ENCODE measurements around the gene FARP2. TPM values are rescaled to one million over a fixed set of nuclear protein-coding genes. Genes with fewer than 3 reads are reported as not detected.

FARP2 gene
- total and polyA plus RNA-seq, 2 of the 13 experiments (the other 11 are each of a cell fraction or from before 2014, with no cell fraction given): 28.0 to 45.4 TPM

DNA sequence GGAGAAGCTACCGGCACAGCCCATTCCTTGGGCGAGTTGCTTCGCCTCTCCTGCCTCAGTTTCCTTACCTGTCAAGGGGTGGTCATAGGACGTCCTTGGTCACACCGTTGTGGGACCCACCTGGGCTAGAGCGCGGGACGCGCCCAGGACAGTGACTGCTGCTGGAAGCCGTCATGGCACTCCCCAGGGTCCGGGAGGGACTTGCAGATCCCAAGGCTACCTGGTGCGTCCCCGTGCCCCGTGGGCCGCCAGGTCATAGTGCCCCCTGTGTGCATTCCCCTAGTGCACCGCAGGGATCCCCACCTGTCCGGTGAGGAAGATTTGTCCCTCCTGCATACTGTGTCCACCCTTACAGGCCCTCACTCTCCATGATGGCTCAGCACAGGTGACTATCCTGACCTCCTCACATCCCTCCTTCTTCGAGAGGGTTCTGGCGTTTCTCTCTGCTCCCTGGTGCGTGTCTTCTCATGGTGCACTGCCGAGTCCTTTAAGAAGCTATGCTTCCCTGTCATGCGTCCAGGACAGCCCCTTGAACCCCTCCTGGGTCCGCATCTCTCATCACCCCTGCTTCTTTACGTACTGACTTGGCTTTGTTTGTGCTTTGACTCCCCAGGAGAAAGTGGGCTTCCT is 153.2 kb downstream of the FARP2 start (continued):
- peak; percentile 33; the same call in 1 of the 2 replicates for TF ChIP-seq ZNF30 (CRISPR knock-in tag; IDR thresholded peaks at IDR 0.05)
- TF ChIP-seq ZBTB1 (CRISPR knock-in tag; IDR thresholded peaks at IDR 0.05; ENCODE audit: borderline replicate concordance): no peak
- no peak for TF ChIP-seq CBX2 (IDR thresholded peaks at IDR 0.05; ENCODE audit: low read depth, low read length)
- TF ChIP-seq CBX2 (CRISPR knock-in tag; IDR thresholded peaks at IDR 0.05; ENCODE audit: low read depth): no peak
- no peak for TF ChIP-seq ADNP (CRISPR knock-in tag; IDR thresholded peaks at IDR 0.05)
- no peak for TF ChIP-seq ZNF10 (CRISPR knock-in tag; IDR thresholded peaks at IDR 0.05; ENCODE audit: borderline replicate concordance, low read depth)
- TF ChIP-seq KDM5A (IDR thresholded peaks at IDR 0.05; ENCODE audit: borderline replicate concordance, low read length): no peak
- 0 out of 2 replicates have a peak, but pooled peaks have one; percentile 4 for TF ChIP-seq ZNF296 (CRISPR knock-in tag; conservative IDR thresholded peaks at IDR 0.05)
- 0 out of 2 replicates have a peak, but pooled peaks have one; percentile 33 for TF ChIP-seq SP2 (CRISPR knock-in tag; IDR thresholded peaks at IDR 0.05)
- no peak for TF ChIP-seq ZSCAN22 (CRISPR knock-in tag; IDR thresholded peaks at IDR 0.05)
- no peak; the same call in 1 of the 2 replicates for TF ChIP-seq ZC3H13 (CRISPR knock-in tag; IDR thresholded peaks at IDR 0.05)
- TF ChIP-seq, protein P1, sequence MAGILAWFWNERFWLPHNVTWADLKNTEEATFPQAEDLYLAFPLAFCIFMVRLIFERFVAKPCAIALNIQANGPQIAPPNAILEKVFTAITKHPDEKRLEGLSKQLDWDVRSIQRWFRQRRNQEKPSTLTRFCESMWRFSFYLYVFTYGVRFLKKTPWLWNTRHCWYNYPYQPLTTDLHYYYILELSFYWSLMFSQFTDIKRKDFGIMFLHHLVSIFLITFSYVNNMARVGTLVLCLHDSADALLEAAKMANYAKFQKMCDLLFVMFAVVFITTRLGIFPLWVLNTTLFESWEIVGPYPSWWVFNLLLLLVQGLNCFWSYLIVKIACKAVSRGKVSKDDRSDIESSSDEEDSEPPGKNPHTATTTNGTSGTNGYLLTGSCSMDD (CRISPR knock-in tag; IDR thresholded peaks at IDR 0.05): no peak
- TF ChIP-seq FLYWCH1 (CRISPR knock-in tag; IDR thresholded peaks at IDR 0.05): no peak
- no peak for TF ChIP-seq GFI1 (CRISPR knock-in tag; IDR thresholded peaks at IDR 0.05; ENCODE audit: borderline replicate concordance)
- no peak for TF ChIP-seq ATF1 (CRISPR knock-in tag; IDR thresholded peaks at IDR 0.05)
- TF ChIP-seq ZNF121 (CRISPR knock-in tag; IDR thresholded peaks at IDR 0.05): no peak
- TF ChIP-seq ZNF367 (CRISPR knock-in tag; IDR thresholded peaks at IDR 0.05; ENCODE audit: borderline replicate concordance): no peak
- TF ChIP-seq FOXK2 (IDR thresholded peaks at IDR 0.05): no peak
- TF ChIP-seq GTF3A (CRISPR knock-in tag; conservative IDR thresholded peaks at IDR 0.05): no peak
- no peak for TF ChIP-seq MEIS2 (CRISPR knock-in tag; IDR thresholded peaks at IDR 0.05)
- no peak for TF ChIP-seq MED13 (CRISPR knock-in tag; IDR thresholded peaks at IDR 0.05)
- no peak for TF ChIP-seq ZNF703 (CRISPR knock-in tag; IDR thresholded peaks at IDR 0.05; ENCODE audit: borderline replicate concordance)
- no peak for TF ChIP-seq ASH2L (IDR thresholded peaks at IDR 0.05; ENCODE audit: insufficient read length, low read depth, low read length)
- TF ChIP-seq LCORL (IDR thresholded peaks at IDR 0.05): no peak
- 0 out of 2 replicates have a peak, but pooled peaks have one; percentile 43 for TF ChIP-seq LCORL (CRISPR knock-in tag; IDR thresholded peaks at IDR 0.05)
- TF ChIP-seq, protein P2, sequence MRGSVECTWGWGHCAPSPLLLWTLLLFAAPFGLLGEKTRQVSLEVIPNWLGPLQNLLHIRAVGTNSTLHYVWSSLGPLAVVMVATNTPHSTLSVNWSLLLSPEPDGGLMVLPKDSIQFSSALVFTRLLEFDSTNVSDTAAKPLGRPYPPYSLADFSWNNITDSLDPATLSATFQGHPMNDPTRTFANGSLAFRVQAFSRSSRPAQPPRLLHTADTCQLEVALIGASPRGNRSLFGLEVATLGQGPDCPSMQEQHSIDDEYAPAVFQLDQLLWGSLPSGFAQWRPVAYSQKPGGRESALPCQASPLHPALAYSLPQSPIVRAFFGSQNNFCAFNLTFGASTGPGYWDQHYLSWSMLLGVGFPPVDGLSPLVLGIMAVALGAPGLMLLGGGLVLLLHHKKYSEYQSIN (CRISPR knock-in tag; IDR thresholded peaks at IDR 0.05; ENCODE audit: borderline replicate concordance): no peak
- no peak for TF ChIP-seq ZSCAN9 (CRISPR knock-in tag; IDR thresholded peaks at IDR 0.05; ENCODE audit: borderline replicate concordance)
- no peak for TF ChIP-seq CHD2 (IDR thresholded peaks at IDR 0.05; ENCODE audit: low read depth, low read length)
- no peak for TF ChIP-seq POGZ (CRISPR knock-in tag; IDR thresholded peaks at IDR 0.05)
- TF ChIP-seq ZNF724P (CRISPR knock-in tag; IDR thresholded peaks at IDR 0.05; ENCODE audit: borderline replicate concordance): no peak
- no peak for TF ChIP-seq EEA1 (CRISPR knock-in tag; IDR thresholded peaks at IDR 0.05; ENCODE audit: borderline replicate concordance)
- TF ChIP-seq ZKSCAN8 (CRISPR knock-in tag; IDR thresholded peaks at IDR 0.05; ENCODE audit: borderline replicate concordance): no peak
- no peak for TF ChIP-seq ZNF282 (IDR thresholded peaks at IDR 0.05; ENCODE audit: partially characterized antibody)

Measured in HepG2 (cell line).